Testis (tissue), 3 donors: ENCODE measurements around the gene NEUROD2. TPM values are rescaled to one million over a fixed set of nuclear protein-coding genes. Genes with fewer than 3 reads are reported as not detected.

ENCODE experiments used
- DNase-seq: peaks from one replicate; pipeline ENCODE4 v3.0.0-alpha.2; 2019
- H3K27ac ChIP-seq, 2 donors: fragments of 200-600 bp; sonication (generic); one replicate each; pipeline ENCODE4 v1.5.1; 2019
- H3K27me3 ChIP-seq: fragments of 200-600 bp; sonication (generic); one replicate; pipeline ENCODE4 v1.5.1; 2019
- H3K36me3 ChIP-seq: fragments of 200-600 bp; sonication (generic); one replicate; pipeline ENCODE4 v1.5.1; 2017; ENCODE audit warnings: low read depth; ENCODE audit errors: missing control alignments
- H3K4me1 ChIP-seq: fragments of 200-600 bp; sonication (generic); one replicate; pipeline ENCODE4 v1.5.1; 2019
- H3K4me3 ChIP-seq, 2 donors: fragments of 200-600 bp; sonication (generic); one replicate each; pipeline ENCODE4 v1.5.1; 2017 to 2019
- H3K9me3 ChIP-seq: fragments of 200-600 bp; sonication (generic); one replicate; pipeline ENCODE4 v1.5.1; 2017
- CTCF ChIP-seq, 3 experiments: fragments of 450-650 bp in 2 of 3; fragments of 200-600 bp in 1 of 3; sonication (generic) in 1 of 3; IDR thresholded peaks; one replicate each; pipeline ENCODE4 v1.5.1; 2016 to 2019; ENCODE audit warnings: antibody characterized with exemption in 3 of 3, mild to moderate bottlenecking in 2 of 3, moderate library complexity in 1 of 3
- POLR2A ChIP-seq: fragments of 450-650 bp; IDR thresholded peaks from one replicate; pipeline ENCODE4 v1.6.1; 2017; ENCODE audit warnings: antibody characterized with exemption, mild to moderate bottlenecking, moderate library complexity
- WGBS, 2 donors: methylation state at CpG; one replicate each; pipeline ENCODE4 v1.1.5; 2018; 5-methylcytosine and 5-hydroxymethylcytosine counted together
- intact Hi-C: fragments of 100-400 bp; cut with DNase I; formaldehyde crosslinking; loops from one replicate; pipeline ENCODE4 v1.15.1; 2023; ENCODE audit warnings: low total_unique reads
- polyA plus RNA-seq: library from polyadenylated mRNA; stranded (reverse); fragments of 350-450 nt; fragmentation: Illumina TruSeq; extraction: RNeasy Lipid Tissue Mini Kit (QIAGEN cat#74804); gene quantifications from one replicate; pipeline ENCODE4 v1.2.3, GENCODE V29; 2014; ENCODE audit warnings: low read depth, low replicate concordance; ENCODE audit not compliant: insufficient read depth
- total RNA-seq, 2 donors: library from RNA; depleted of rRNA; stranded (reverse); fragments of >200 nt; gene quantifications; one replicate each; pipeline ENCODE4 v1.2.3, GENCODE V29; 2016

The NEUROD2 gene
- total and polyA plus RNA-seq, 3 donors from 2014 or later, result 0.19 TPM; not detected in 2

- H3K27ac ChIP-seq, result no peak overlapping the region
- DNase-seq, result no peak
- H3K36me3 ChIP-seq, result no peaks in the 10 kb centered on the region
- WGBS, 2 donors, result 91 to 92% methylated on average over 6 to 7 of the region's 7 CpGs
- intact Hi-C loops, result no loop called here
- no peak overlapping the region for H3K4me3 ChIP-seq
- no peaks in the 10 kb centered on the region for H3K4me1 ChIP-seq
- H3K27me3 ChIP-seq, result no peaks in the 10 kb centered on the region
- no peaks in the 10 kb centered on the region for H3K9me3 ChIP-seq
- no peak for TF ChIP-seq POLR2A
- no peak for TF ChIP-seq CTCF (IDR thresholded peaks at IDR 0.05)
Observed at GRCh38 chr17:39580082-39580468, 27.6 kb downstream of the NEUROD2 start.

- DNase-seq, result no peak
- H3K4me1 ChIP-seq, result no peaks in the 10 kb centered on the region
- TF ChIP-seq CTCF (IDR thresholded peaks at IDR 0.05), result no peak
- no peak for TF ChIP-seq POLR2A
- WGBS, 2 donors, result 69 to 70% methylated on average over 8 of the region's 8 CpGs
- H3K9me3 ChIP-seq, result no peaks in the 10 kb centered on the region
- no peak overlapping the region for H3K27ac ChIP-seq
- intact Hi-C loops, result no loop called here
- H3K36me3 ChIP-seq, result no peaks in the 10 kb centered on the region
- H3K27me3 ChIP-seq, result no peaks in the 10 kb centered on the region
- no peak overlapping the region for H3K4me3 ChIP-seq
Observed at GRCh38 chr17:39579318-39580081, 28.2 kb downstream of the NEUROD2 start.

- Histone ChIP-seq H3K4me1 (peaks cover under 1% of the 10 kb centered on the region), H3K27ac (no peak overlapping the region), H3K36me3 (no peaks in the 10 kb centered on the region), H3K27me3 (no peaks in the 10 kb centered on the region), H3K4me3 (no peak overlapping the region), H3K9me3 (no peaks in the 10 kb centered on the region)
- WGBS, 2 donors, result 92 to 93% methylated on average over 2 of the region's 2 CpGs
- TF ChIP-seq CTCF (IDR thresholded peaks at IDR 0.05) (no peak), POLR2A (no peak)
- intact Hi-C loops, result no loop called here
- DNase-seq, result no peak
Observed at GRCh38 chr17:39578272-39578671, 29.4 kb downstream of the NEUROD2 start.

GRCh38 chr17:39576187-39576586, 31.5 kb downstream of the NEUROD2 start:
- Histone ChIP-seq H3K36me3 (no peaks in the 10 kb centered on the region), H3K27me3 (no peaks in the 10 kb centered on the region), H3K27ac (no peak overlapping the region), H3K4me3 (no peak overlapping the region), H3K9me3 (no peaks in the 10 kb centered on the region), H3K4me1 (peaks cover 4% of the 10 kb centered on the region)
- DNase-seq, result no peak
- intact Hi-C loops, result no loop called here
- TF ChIP-seq CTCF (IDR thresholded peaks at IDR 0.05) (no peak), POLR2A (no peak)
- WGBS, 2 donors, result 53 to 58% methylated on average over 7 of the region's 7 CpGs
